ENCODE measurements around the gene PNPLA2.

PNPLA2 gene

DNA sequence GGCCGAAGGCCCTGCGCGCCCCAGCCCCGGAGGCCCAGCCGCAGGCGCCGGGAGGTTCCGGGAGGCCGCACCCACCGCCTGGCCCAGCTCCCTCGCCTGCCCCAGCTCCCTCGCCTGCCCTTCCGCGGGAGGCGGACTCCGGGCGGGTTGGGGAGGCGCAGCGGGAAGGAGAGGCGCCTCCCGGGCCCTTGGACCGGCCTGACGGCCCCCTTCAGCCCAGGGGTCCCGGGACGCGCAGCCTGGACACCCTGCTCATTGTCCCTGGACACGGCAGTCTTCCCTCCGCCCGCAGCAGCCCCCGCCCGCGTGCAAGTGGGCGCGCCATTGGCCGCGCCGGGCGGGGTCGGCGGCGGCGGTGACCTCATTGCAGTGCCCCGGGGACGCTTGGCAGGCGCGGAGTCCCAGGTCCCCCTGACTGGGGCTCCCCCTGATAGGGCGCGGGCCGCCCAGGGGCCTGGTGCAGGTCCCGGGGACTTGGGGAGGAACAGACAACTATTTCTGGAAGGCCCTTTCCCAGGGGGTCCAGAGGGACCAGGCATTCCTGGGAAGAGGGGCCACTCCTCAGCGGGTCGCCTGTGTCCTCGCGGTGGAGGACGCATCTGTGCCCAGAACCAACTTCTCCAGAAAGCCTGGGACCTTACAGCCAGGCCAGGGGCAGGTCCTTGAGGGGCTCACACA lies 14.5 kb downstream of the PNPLA2 start:
- in situ Hi-C loops (cut with MboI; ENCODE audit: low sequenced_read_pairs, unreplicated experiment): no loop called here
- TF ChIP-seq CTCF (IDR thresholded peaks at IDR 0.05; ENCODE audit: borderline replicate concordance, control extremely low read depth, extremely low read depth, insufficient read depth, missing control alignments): no peak
- peak; percentile 76 for DNase-seq (ENCODE audit: low spot score)

GRCh38 chr11:833849-834311 lies 15.2 kb downstream of the PNPLA2 start:
- no peak for DNase-seq (ENCODE audit: low spot score)
- TF ChIP-seq CTCF (IDR thresholded peaks at IDR 0.05; ENCODE audit: borderline replicate concordance, control extremely low read depth, extremely low read depth, insufficient read depth, missing control alignments): no peak
- in situ Hi-C loops (cut with MboI; ENCODE audit: low sequenced_read_pairs, unreplicated experiment): no loop called here

DNA sequence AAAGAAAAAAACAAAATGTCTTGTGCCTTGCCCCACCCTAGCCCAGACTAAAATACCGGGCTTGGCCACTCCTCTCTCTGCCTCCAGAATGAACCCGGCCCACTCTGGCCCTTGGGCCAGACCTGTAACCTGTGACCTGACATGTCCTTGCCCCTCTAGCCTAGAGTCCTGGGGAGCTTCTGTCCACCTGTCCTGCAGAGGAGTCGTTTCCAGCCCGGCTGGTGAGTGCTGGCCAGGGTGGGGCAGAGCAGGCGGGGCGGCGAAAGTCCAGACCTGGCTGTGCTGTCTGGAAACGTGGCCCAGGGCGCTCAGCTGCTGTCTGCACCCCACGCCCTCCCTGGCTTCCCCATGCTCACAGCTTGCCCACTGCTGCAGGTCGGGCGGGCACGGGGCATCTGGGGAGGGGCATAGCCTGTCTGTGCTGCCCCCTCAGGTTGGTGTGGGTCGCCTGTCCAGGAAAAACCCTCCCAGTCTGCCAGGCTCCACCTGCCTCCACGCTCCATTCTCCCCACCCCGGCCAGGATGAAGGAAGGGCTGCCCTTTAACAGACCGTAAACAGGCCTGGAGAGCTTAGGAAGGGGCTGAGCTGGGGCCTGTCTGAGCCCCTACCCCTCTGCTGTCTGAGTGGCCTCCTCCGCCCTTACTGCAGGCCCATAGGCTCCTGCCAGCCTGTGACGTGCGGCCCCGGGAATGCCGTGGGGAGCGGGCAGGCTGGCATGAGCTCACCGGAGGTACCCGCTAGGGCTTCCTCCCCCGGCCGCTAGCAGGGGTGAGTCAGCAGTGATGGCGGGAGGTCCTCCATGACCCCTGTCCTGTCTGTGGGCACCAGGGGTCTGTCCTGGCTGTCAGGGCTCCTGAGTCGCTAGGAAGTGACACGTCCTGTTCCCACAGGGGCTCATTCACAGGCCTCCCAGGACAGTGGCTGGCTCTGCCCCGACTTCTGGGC lies 15.9 kb downstream of the PNPLA2 start:
- TF ChIP-seq CTCF (IDR thresholded peaks at IDR 0.05; ENCODE audit: borderline replicate concordance, control extremely low read depth, extremely low read depth, insufficient read depth, missing control alignments): no peak
- in situ Hi-C loops (cut with MboI; ENCODE audit: low sequenced_read_pairs, unreplicated experiment): no loop called here
- no peak for DNase-seq (ENCODE audit: low spot score)

DNA sequence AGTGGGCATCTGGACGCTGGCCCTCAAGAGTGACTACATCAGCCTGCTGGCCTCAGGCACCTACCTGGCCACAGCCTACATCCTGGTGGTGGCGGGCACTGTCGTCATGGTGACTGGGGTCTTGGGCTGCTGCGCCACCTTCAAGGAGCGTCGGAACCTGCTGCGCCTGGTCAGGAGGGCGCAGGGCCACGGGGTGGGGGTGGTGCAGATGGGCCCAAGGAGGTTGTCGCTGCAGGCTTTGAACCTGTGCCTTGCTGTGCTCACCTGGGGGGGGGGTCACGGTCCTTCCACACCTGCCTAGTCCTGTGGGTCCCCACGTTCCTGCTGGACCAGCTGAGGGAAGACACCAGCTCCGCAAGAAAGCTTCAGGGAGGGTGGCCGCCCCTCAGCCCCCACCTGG lies 17.6 kb downstream of the PNPLA2 start:
- in situ Hi-C loops (cut with MboI; ENCODE audit: low sequenced_read_pairs, unreplicated experiment): no loop called here
- TF ChIP-seq CTCF (IDR thresholded peaks at IDR 0.05; ENCODE audit: borderline replicate concordance, control extremely low read depth, extremely low read depth, insufficient read depth, missing control alignments): no peak
- no peak for DNase-seq (ENCODE audit: low spot score)

DNA sequence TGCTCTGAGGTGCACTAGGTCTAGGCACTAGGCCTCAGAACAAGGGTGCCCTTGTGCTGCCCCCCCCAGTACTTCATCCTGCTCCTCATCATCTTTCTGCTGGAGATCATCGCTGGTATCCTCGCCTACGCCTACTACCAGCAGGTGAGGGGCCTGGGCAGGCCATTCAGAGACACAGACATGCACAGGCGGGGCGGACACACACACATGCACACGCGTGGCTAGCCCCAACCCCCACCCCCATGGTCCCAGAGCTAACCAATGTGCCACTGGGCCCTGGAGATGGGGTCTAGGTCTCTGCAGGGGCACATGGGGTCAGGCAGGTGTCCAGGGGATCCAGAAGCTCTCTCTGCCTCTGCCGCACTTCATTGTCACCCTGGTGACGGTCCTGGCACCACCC lies 18.0 kb downstream of the PNPLA2 start:
- DNase-seq (ENCODE audit: low spot score): no peak
- no peak for TF ChIP-seq CTCF (IDR thresholded peaks at IDR 0.05; ENCODE audit: borderline replicate concordance, control extremely low read depth, extremely low read depth, insufficient read depth, missing control alignments)
- in situ Hi-C loops (cut with MboI; ENCODE audit: low sequenced_read_pairs, unreplicated experiment): no loop called here

GRCh38 chr11:837189-837989 lies 18.7 kb downstream of the PNPLA2 start:
- no peak for DNase-seq (ENCODE audit: low spot score)
- in situ Hi-C loops (cut with MboI; ENCODE audit: low sequenced_read_pairs, unreplicated experiment): no loop called here
- TF ChIP-seq CTCF (IDR thresholded peaks at IDR 0.05; ENCODE audit: borderline replicate concordance, control extremely low read depth, extremely low read depth, insufficient read depth, missing control alignments): no peak

All from GM13976 (cell line).